OCI-LY1 (cell line): ENCODE data around the gene WNT2.

Experiments
- CTCF ChIP-seq: fragments of 200-600 bp; sonication (generic), shearing (Covaris generic); IDR thresholded peaks from 2 replicates; pipeline ENCODE4 v1.5.1; 2017; ENCODE audit warnings: mild to moderate bottlenecking, antibody characterized with exemption, low read length, moderate library complexity, mixed read lengths
- EZH2 ChIP-seq: fragments of 200-600 bp; sonication (generic), shearing (Covaris generic); IDR thresholded peaks from 2 replicates; pipeline ENCODE4 v1.8.0; 2017; ENCODE audit warnings: borderline replicate concordance, mixed run types, mild to moderate bottlenecking, antibody characterized with exemption, low read length, moderate library complexity, mixed read lengths

- TF ChIP-seq CTCF (no peak), EZH2 (no peak)
Measured at GRCh38 chr7:117230276-117231046, 92.4 kb downstream of the WNT2 start.
